Heart right ventricle (tissue), 16 donors: ENCODE data around the gene LIPK. TPM values are rescaled to one million over a fixed set of nuclear protein-coding genes. Genes with fewer than 3 reads are reported as not detected.

ENCODE experiments used
- ATAC-seq, 8 donors: fragments of 200-7000 bp; cut with Tn5 transposase; one replicate each; pipeline ENCODE4 v1.9.1; 2020; ENCODE audit warnings: mild to moderate bottlenecking in 8 of 8, moderate library complexity in 8 of 8, moderate number of reproducible peaks in 1 of 8
- DNase-seq, 2 donors: peaks; one replicate each; pipeline ENCODE4 v3.0.0-alpha.2; 2020
- H3K27ac ChIP-seq, 10 donors: fragments of 200-600 bp; sonication (generic) in 2 of 10; one replicate each; pipeline versions ENCODE4 v1.5.0 to v1.8.0; 2020 to 2022; ENCODE audit warnings: mild to moderate bottlenecking in 3 of 10
- H3K27me3 ChIP-seq, 7 donors: fragments of 200-600 bp; one replicate each; pipeline ENCODE4 v1.8.0; 2021 to 2022; ENCODE audit warnings: mild to moderate bottlenecking in 2 of 7
- H3K36me3 ChIP-seq, 9 donors: fragments of 200-600 bp; sonication (generic) in 1 of 9; one replicate each; pipeline versions ENCODE4 v1.5.0 to v1.8.0; 2020 to 2022; ENCODE audit warnings: mild to moderate bottlenecking in 2 of 9
- H3K4me1 ChIP-seq, 9 donors: fragments of 200-600 bp; sonication (generic) in 1 of 9; one replicate each; pipeline versions ENCODE4 v1.5.0 to v1.8.0; 2020 to 2022; ENCODE audit warnings: mild to moderate bottlenecking in 4 of 9
- H3K4me3 ChIP-seq, 10 donors: fragments of 200-600 bp; sonication (generic) in 2 of 10; one replicate each; pipeline versions ENCODE4 v1.5.0 to v1.8.0; 2020 to 2022; ENCODE audit warnings: mild to moderate bottlenecking in 7 of 10, moderate library complexity in 2 of 10
- H3K9me3 ChIP-seq, 11 donors: fragments of 200-600 bp in 10 of 11; sonication (generic) in 2 of 11; one replicate each; pipeline versions ENCODE4 v1.5.0 to v1.8.0; 2013 to 2022; ENCODE audit warnings: mild to moderate bottlenecking in 2 of 11, control low read depth in 1 of 11, moderate library complexity in 1 of 11
- CTCF ChIP-seq, 9 donors: fragments of 200-600 bp; sonication (generic) in 2 of 9; IDR thresholded peaks; one replicate each; pipeline versions ENCODE4 v1.5.0 to v1.8.0; 2021 to 2022; ENCODE audit warnings: antibody characterized with exemption in 9 of 9, mild to moderate bottlenecking in 5 of 9, moderate library complexity in 1 of 9
- WGBS, 2 donors: extraction: QIAGEN DNeasy Blood & Tissue Kit; methylation state at CpG; one replicate each; pipeline ENCODE4 v1.1.7; 2013; ENCODE audit warnings: inconsistent platforms in 1 of 2; 5-methylcytosine and 5-hydroxymethylcytosine counted together
- intact Hi-C, 10 donors: fragments of 100-400 bp; cut with DNase I; formaldehyde crosslinking; loops; one replicate each; pipeline versions ENCODE4 v1.11.1 to v1.14.2; 2022
- polyA plus RNA-seq, 2 donors: library from polyadenylated mRNA; stranded (reverse); fragments of 200-250 nt; gene quantifications; one replicate each; pipeline ENCODE4 v1.2.3, GENCODE V29; 2013
- total RNA-seq, 10 donors: library from RNA; stranded (reverse); fragmentation: NEBNext Ultra II Directional in 3 of 10; extraction: Animal tissue kit (Norgen Biotek cat#: 25700) in 3 of 10; gene quantifications; one replicate each; pipeline versions ENCODE4 v1.2.1 to v1.2.4, GENCODE V29; 2021 to 2023
- donor health status: Arrhythmogenic right ventricular cardiomyopathy.
- donor health status: ischemic (EF 13 %, LVEDD 7.1; RV severe dilation, severe dysfunction).
- donor health status: healthy with polysubstance abuse.
- donor health status: DM: no; HTN: yes; CAD: no.
- donor health status: DM: no; HTN: no; CAD: no.
- donor health status: ischemic (EF 25% LVEDD 6.9; RV normal size, moderate dysfunction).
- donor health status: ischemic (EF 25% LVEDD 5.7; RV mildly dilated, moderate dysfunction).
- donor health status: healthy.
- donor health status: DM: yes; HTN: yes; CAD: no.
- donor health status: Ischemic cardiomyopathy.
- donor health status: ischemic (EF 35%, LVEDD 5.7; RV mildly dilated, moderate dysfunction).
- donor health status: nonischemic (EF 11% LVEDD 7.7; RV severe dilation, severe dysfunction).
- donor health status: DM: yes; HTN: yes; CAD: no.
- donor health status: PGD.
- donor health status: ischemic (EF 29% LVEDD 5.4; RV normal size, mild dysfunction).
- donor health status: nonischemic (EF 23%, LVEDD 6.1; RV moderate dilation, normal function).

LIPK gene
- total and polyA plus RNA-seq, 12 donors: not detected

- intact Hi-C loops: no loop called here
- no peak for DNase-seq
These were observed 35.6 kb upstream of the LIPK start for GRCh38 chr10:88670497-88670896.

GRCh38 chr10:88672041-88672440 lies 34.0 kb upstream of the LIPK start:
- H3K36me3 ChIP-seq: no peaks in the 10 kb centered on the region
- no peaks in the 10 kb centered on the region for H3K9me3 ChIP-seq
- H3K27ac ChIP-seq: no peak overlapping the region
- H3K4me1 ChIP-seq: no peaks in the 10 kb centered on the region
- 83 to 85% methylated on average over 2 of the region's 2 CpGs for WGBS, 2 donors
- ATAC-seq: no peak
- intact Hi-C loops: no loop called here
- TF ChIP-seq CTCF (IDR thresholded peaks at IDR 0.05): no peak
- H3K4me3 ChIP-seq: no peak overlapping the region
- no peaks in the 10 kb centered on the region for H3K27me3 ChIP-seq
- DNase-seq: no peak

More at GRCh38 chr10:88670497-88670896, 35.6 kb upstream of the LIPK start:
- H3K27me3 ChIP-seq: no peaks in the 10 kb centered on the region
- no peaks in the 10 kb centered on the region for H3K9me3 ChIP-seq
- WGBS, 2 donors: 69% methylated on average over 2 of the region's 2 CpGs
- H3K4me3 ChIP-seq: no peak overlapping the region
- H3K27ac ChIP-seq: no peak overlapping the region
- ATAC-seq: no peak
- H3K4me1 ChIP-seq: no peaks in the 10 kb centered on the region
- TF ChIP-seq CTCF (IDR thresholded peaks at IDR 0.05): no peak
- H3K36me3 ChIP-seq: no peaks in the 10 kb centered on the region

GRCh38 chr10:88676283-88677060 lies 29.6 kb upstream of the LIPK start:
- H3K27ac ChIP-seq: no peak overlapping the region
- no peak for ATAC-seq
- no peak for DNase-seq
- H3K27me3 ChIP-seq: no peaks in the 10 kb centered on the region
- no peak overlapping the region for H3K4me3 ChIP-seq
- no peak for TF ChIP-seq CTCF (IDR thresholded peaks at IDR 0.05)
- intact Hi-C loops: no loop called here
- H3K36me3 ChIP-seq: no peaks in the 10 kb centered on the region
- WGBS, 2 donors: 45 to 48% methylated on average over 4 of the region's 4 CpGs
- H3K9me3 ChIP-seq: no peaks in the 10 kb centered on the region
- no peaks in the 10 kb centered on the region for H3K4me1 ChIP-seq

GRCh38 chr10:88680958-88681357 lies 25.1 kb upstream of the LIPK start:
- no peak for ATAC-seq
- WGBS, 2 donors: 89 to 90% methylated on average over 4 of the region's 4 CpGs
- intact Hi-C loops: loop anchor here in 3 of 10 donors (10.0 kb wide), 2 partner anchors 104 to 114 kb away; no protein-coding TSS in a partner anchor
- H3K9me3 ChIP-seq: no peaks in the 10 kb centered on the region
- H3K4me1 ChIP-seq: no peaks in the 10 kb centered on the region
- DNase-seq: no peak
- no peak overlapping the region for H3K4me3 ChIP-seq
- peaks cover 0 to 12% (median 4%) of the 10 kb centered on the region in 7 donors for H3K27me3 ChIP-seq
- no peak for TF ChIP-seq CTCF (IDR thresholded peaks at IDR 0.05)
- H3K27ac ChIP-seq: no peak overlapping the region
- H3K36me3 ChIP-seq: no peaks in the 10 kb centered on the region
